ENCODE results near the gene MPO.
A peak's percentile ranks its signal among the peaks of the same experiment; 100 is the strongest.

Gene MPO

DNA sequence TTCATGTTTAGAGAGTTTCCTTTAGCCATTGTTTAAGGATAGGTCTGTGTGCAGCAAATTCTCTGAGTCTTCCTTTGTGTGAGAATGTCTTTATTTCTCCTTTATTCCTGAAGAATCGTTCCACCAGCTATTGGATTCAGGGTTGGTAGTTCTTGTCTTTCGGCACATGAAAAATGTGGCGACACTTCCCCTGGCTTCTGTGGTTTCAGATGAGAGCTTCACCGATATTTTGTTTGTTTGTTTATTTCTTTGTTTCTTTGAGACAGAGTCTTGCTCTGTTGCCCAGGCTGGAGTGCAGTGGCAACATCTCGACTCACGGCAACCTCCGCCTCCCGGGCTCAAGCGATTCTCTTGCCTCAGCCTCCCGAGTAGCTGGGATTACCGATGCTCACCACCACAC, 18.6 kb downstream of the MPO start:
- DNase-seq = no peak

- no peak for DNase-seq
Observed at GRCh38 chr17:58254803-58255202, 25.9 kb downstream of the MPO start.

DNA sequence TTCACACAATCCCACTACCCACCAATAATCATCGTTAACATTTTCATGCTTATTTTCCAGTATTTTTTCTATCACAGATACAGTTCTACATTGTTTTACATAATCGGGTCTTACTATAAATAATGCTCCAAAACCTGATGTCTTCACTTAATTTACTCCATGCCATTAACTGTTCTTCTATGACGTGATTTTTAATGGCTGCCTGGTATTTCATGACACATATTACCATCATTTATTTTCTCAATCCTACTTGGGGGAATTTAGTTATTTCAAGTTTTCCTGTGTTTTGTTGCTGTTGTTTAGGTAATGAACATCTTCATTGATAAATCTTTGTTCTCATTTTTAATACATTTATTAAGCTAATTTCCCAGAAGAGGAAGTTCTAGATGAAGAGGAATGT, 27.7 kb downstream of the MPO start:
- no peak for DNase-seq

DNA sequence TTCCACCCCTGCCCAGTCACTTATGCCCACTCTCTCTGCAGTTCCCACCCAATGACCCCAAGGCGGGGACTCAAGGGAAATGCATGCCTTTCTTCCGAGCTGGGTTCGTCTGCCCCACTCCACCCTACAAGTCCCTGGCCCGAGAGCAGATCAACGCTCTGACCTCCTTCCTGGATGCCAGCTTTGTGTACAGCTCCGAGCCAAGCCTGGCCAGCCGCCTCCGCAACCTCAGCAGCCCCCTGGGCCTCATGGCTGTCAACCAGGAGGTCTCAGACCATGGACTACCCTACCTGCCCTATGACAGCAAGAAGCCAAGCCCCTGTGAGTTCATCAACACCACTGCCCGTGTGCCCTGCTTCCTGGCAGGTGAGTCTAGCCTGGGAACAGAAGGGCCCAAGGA, 28.6 kb downstream of the MPO start:
- DNase-seq = no peak

DNA sequence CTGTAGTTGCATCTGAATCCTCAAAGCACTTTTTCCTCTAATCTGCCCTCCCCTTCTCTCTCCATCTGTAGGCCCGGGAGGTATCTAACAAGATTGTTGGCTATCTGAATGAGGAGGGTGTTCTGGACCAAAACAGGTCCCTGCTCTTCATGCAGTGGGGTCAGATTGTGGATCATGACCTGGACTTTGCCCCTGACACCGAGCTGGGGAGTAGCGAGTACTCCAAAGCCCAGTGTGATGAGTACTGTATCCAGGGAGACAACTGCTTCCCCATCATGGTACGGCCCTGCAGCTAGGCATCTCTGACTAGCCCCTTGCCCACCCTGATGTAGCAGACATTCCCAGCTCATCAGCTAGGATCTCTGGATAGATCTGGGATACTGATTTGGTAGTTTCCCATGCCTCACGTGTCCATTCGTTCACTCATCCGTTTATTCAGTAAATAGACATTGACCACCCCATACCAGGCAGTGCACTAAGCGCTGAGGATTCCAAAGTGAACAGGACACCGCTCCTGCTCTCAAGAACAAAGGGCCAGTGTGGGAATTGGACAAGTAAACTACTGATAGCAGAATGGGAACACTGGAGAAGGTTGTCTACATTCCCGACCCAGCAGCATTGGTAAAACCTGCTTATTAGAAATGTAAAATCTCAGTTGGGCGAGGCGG, 30.3 kb downstream of the MPO start:
- DNase-seq = no peak

DNA sequence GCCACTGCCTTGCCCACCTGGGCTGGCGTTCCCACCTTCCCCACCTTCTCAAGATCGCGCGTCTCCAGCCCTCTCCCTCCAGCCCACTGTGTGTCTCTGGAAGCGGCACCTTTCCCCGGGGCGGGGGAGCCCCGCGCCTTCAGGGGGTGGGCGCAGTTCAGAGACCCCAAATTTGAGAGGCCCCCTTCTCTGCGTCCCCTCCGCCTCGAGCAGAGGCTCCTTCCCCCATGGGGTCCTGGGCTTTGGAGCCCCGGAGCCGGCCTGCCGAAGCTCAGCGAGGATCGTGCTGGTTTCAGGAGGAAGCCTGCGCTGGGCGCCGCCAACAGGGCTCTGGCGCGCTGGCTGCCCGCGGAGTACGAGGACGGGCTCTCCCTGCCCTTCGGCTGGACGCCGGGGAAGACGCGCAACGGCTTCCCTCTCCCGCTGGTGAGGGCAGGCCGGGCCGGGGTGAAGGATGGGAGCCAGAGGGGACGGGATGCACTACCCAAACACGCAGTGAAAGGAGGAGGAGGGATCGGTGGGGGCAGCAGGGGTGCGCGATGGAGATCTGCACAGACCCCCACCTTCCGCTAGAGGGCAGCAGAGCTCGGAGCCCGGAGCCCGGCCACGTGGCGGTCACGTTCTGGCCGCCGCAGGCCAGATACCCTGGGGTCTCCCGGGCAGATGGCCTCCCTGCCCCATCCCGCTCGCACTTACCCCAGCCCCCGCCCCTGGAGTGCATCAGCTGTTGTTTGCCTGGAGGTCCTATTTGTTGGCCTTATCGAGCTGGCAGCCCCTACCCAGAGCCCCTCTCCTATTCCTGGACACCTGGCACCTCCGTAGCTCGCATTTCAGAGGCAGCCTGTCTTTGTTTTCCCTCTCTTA, 31.2 kb downstream of the MPO start:
- peak; percentile 70 for DNase-seq

- DNase-seq = no peak
Observed at GRCh38 chr17:58248955-58249269, 31.8 kb downstream of the MPO start.

DNA sequence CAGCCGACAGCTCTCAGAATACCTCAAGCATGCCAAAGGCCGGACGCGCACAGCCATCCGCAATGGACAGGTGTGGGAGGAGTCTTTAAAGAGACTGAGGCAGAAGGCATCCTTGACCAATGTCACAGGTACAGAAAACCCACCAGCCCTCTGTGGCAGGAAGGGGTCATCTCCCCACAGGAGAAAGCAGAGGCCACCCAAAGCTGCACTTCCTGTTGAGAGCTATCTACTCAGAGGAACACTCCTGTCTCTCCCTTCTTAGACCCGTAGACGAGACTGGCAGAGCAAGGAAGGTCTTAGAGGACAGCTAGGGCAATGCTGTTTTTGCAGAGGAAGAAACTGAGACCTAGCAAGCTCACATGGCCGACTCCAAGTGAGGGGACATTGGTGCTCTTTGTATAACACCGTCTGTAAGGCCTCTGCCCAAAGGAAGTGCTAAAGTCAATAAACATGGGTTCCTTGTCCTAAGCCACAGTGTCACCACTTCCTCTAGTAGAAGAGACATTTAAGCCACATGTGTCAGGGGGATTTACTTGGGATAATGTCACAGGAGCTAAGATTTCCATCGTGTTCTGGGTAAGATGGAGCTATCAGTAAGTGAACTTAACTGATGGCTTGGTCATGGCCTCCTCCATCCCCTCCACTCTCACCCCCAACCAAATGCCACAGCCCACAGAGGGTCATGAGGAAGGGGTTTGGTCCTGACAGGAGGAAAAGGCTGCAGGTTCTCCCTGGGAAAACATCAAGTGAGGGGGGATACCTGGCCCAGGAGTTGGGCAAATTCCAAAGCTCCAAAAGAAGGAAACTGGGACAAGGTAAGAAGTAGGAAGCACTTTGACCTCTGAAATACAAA, 33.0 kb downstream of the MPO start:
- DNase-seq = no peak

DNA sequence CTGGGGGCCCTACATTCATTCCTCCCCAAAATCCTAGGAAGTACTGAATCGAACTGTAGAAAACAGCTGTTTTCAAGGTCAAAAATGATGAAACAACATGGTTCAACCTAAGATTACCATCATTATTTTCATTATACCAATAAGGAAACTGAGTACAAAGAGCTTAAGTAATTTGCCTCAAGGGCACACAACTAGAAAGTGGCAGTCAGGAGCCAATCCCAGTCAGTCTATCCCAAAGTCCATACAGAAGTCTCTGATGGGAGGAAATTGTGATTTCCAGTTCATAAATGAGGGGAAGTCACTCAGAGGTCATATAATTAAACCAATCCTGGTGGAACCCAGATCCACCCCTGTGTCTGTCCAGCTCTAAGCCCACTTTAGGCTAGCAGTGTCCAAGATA, 34.0 kb downstream of the MPO start:
- DNase-seq = no peak

- DNase-seq = no peak
Observed at GRCh38 chr17:58246104-58246740, 34.5 kb downstream of the MPO start.

GRCh38 chr17:58245428-58246103, 35.2 kb downstream of the MPO start:
- no peak for DNase-seq

GRCh38 chr17:58244963-58245362, 35.8 kb downstream of the MPO start:
- no peak for DNase-seq

DNA sequence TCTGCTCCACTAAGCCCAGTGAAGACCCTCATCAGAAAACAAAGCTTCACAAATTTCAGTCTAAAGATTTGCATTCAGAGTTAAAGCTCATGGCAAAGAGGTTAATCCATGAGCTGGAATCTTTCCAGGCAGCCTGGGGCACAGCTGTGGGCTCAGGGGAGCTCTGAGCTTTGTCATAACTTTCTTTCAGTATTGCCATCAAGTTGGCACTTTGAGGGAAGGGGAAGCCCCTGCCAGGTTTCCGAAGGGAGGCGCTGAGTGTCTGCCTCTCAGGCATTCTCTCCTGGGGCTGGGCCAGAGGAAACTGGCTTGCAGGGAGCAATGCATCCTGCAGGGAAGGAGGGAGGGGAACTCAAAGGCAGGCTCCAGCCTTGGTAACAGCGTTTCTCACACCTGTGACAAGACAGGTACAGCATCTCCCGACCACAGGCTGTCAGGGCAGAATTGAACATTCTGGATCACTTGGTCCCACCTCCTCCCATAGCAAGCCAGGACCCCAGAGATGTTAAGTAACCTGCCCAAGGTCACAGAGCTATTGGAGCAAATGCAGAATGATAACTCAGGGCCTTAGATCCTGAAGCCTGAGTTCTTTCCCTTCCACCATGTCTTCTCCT, 38.5 kb downstream of the MPO start:
- no peak for DNase-seq

DNA sequence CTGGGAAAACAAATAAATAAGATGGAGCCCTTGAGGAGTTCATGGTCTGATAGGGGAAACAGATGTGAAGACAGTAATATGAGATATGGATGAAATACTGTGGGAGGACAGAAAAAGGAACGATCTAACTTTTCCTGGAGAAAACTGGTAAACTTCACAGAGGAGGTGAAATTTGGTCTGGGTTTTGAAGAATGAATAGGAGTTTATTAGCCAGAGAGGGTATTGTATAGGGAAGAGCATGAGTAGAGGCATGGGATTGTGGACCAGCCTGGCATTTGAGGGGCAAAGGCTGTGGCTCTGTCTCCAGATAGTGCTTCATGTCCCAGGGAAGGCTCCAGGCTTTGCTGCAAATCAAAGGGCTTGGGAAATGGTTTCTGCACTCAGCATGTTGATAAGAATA, 40.7 kb downstream of the MPO start:
- DNase-seq = no peak

GRCh38 chr17:58238147-58238634, 42.5 kb downstream of the MPO start, which contains the start of gene LPO:
Gene LPO (plus strand): TSS chr17:58238584. CDS start chr17:58242980, 4,396 bp downstream.
- no peak for DNase-seq

DNA sequence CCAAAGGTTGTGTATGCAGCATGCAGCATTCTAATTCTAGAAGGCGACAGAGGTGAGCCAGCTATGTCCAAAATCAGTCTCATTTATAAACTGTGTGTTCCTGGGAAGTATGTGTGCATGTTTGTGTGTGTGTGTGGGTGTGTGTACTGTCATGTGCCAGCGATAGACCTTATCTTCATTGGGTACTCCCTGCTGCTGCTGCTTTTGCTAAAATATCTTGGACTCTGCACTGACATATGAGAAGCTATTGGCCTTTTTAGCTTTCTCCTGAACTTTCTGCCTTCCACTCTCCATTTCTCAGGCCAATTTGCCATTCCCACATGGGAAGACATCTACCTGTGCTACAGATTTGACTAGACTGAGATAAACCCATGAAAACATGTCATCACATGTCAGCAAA, 44.3 kb downstream of the MPO start:
- DNase-seq = no peak

GRCh38 chr17:58235821-58236220, 44.9 kb downstream of the MPO start:
- no peak for DNase-seq

DNA sequence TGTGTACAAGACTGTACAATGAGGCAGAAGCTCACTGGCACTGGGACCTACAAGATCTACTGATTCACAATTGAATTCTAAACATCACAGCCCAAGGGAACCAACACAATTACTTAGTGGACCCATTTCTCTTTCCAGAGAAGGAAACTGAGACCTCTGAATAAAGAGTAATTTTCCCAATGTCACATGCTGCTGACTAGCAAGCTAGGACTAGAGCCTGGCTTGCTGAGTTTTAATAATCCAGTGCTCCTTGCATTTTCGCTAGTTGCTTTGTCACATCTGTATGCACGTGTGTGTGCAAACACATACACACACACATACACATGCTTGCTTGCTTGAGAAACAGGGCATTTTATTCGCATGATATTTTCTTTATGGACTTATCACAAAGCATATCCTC, 46.2 kb downstream of the MPO start:
- DNase-seq = no peak

DNA sequence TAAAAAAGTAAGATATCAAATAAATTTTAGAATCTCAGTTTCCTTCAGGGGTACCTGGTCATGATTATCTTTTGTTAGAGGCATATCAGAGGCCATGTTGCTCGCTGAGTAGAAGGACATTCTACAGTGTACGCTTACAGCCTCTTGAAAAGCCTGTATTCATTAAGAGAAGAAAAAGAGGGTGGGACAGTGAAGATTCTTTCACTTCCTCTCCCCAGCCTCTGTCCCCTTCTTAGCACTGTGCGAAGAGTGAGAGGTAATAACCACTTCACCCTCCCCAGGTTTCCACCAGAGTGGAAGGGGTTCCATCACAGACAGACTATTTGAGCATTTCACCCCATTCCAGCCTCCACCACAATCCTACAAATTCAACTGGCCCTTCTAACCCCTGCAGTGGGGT, 47.2 kb downstream of the MPO start:
- no peak for DNase-seq

GRCh38 chr17:58232707-58233156, 48.0 kb downstream of the MPO start:
- no peak for DNase-seq

DNA sequence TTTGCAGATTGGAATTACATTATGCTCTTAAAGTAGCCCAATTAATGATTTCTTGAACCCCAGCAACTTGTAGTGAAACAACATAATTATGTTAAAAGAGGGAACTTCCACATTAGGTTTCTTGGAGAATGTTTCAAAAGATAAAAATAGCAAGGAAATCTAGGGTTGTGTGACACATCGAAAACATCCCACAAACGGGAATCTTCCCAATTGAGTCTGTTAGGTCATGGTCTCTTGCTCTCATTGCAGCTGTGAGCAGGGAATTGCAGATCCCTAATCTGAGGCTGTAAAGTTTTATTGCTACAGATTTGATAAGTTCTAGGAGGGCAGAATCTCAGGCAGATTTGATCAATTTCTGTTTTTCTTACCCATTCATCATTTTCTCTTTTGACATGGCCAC, 49.1 kb downstream of the MPO start:
- DNase-seq = no peak

GRCh38 chr17:58229881-58230280, 50.9 kb downstream of the MPO start:
- DNase-seq = no peak
